Measurements from ENCODE around the gene KLHL6. TPM values are rescaled to one million over a fixed set of nuclear protein-coding genes. Genes with fewer than 3 reads are reported as not detected.
"Not testable (repeated sequence)": the region's sequence is repeated elsewhere in the genome, so short reads cannot be mapped to it uniquely, and the experiment has no call there.

The KLHL6 gene
- total RNA-seq, 1 donor from 2014 or later: 0.87 TPM

GRCh38 chr3:183576487-183577107, 21.1 kb upstream of the KLHL6 start:
- ATAC-seq (no peak), DNase-seq (no peak)
- intact Hi-C loops (cut with micrococcal nuclease): no loop called here

DNA sequence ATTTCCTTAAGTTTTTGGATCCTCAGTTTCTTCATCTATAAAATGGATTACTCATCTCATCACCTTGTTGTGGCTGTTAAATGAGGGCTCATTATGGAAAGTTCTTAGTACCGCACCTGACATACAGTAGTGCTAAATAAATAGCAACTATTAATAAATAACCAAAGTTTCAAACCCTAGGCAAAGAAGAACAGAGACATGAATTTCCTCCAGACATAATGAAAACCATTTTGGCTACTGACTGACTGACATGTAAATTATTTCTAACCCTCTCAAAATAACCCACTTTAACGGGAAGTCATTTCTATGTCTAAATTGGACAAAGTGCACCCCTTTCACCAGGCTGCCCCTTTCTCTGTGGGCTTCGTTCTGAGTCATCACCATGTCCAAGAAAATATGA, 17.4 kb upstream of the KLHL6 start:
- ATAC-seq (no peak), DNase-seq (no peak)
- intact Hi-C loops (cut with micrococcal nuclease): no loop called here

GRCh38 chr3:183570191-183570590, 14.7 kb upstream of the KLHL6 start:
- intact Hi-C loops (cut with micrococcal nuclease); DNase-seq; ATAC-seq: not testable (repeated sequence)

DNA sequence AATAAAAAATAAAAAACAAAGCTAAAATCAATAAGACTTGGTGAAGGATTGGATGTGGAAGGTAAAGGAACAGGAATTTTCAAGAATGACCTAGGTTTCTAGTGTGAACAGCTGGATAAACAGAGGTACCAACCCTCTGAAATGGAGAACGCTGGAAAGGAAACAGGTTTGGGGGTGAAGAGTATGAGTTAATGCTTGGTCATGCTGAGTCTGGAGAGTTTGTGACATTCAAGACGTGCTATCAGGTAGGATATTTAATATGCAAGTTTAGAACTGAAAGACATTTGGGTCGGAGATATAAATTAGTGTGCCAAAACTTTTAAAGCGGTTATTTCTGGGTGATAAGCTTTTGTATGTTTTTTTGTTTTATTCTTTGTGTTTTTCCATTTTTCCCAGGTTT, 11.4 kb upstream of the KLHL6 start:
- intact Hi-C loops (cut with micrococcal nuclease): no loop called here
- DNase-seq (no peak), ATAC-seq (no peak)

GRCh38 chr3:183564046-183564445, 8.5 kb upstream of the KLHL6 start:
- DNase-seq (no peak), ATAC-seq (no peak)
- intact Hi-C loops (cut with micrococcal nuclease): no loop called here

- intact Hi-C loops (cut with micrococcal nuclease): no loop called here
- no peak for DNase-seq
- ATAC-seq: no peak
Measured at GRCh38 chr3:183563536-183563874, 8.0 kb upstream of the KLHL6 start.

- no peak for DNase-seq
- ATAC-seq: peak; percentile 22
- intact Hi-C loops (cut with micrococcal nuclease): no loop called here
Measured at GRCh38 chr3:183560607-183561006, 5.1 kb upstream of the KLHL6 start.

DNA sequence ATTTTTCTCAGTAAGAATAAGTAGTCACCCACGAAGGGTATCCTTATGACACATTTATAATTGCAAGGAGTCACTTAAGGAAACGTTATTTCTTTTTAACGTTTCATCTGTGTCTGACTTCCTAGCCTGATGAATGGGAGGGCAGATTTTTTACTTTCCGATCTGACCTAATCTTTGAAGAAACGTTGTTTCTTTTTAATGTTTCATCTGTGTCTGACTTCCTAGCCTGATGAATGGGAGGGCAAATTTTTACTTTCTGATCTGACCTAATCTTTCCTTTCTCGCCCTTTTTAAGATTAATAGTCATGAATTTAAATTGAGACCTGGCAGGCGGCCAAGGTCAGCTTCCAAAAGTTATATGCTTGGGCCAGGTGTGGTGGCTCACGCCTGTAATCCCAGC, 3.0 kb upstream of the KLHL6 start:
- DNase-seq (no peak), ATAC-seq (no peak)
- intact Hi-C loops (cut with micrococcal nuclease): no loop called here

DNA sequence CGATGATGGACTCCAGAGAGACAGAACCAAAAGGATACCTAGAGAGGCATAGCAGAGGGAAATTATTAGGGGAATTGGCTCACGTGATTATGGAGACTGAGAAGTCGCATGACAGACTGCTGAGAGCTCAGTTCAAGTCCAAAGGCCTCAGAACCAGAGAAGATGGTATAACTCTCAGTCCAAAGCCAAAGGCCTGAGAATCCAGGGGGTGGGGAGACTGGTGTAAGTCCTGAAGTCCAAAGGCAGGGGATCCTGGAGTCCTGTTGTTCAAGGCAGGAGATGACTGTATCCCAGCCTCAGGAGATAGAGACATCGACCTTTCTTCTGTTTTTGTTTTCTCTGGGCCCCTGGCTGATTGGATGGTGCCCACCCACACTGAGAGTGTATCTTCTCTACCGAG, 1.2 kb upstream of the KLHL6 start:
- no peak for DNase-seq
- intact Hi-C loops (cut with micrococcal nuclease): no loop called here

GRCh38 chr3:183554377-183554776, 1.1 kb downstream of the KLHL6 start:
- ATAC-seq (peak; percentile 36), DNase-seq (no peak)
- intact Hi-C loops (cut with micrococcal nuclease): no loop called here

More for the DNA sequence above, 1.2 kb upstream of the KLHL6 start:
- no peak for ATAC-seq

GRCh38 chr3:183553334-183554026, 2.0 kb downstream of the KLHL6 start:
- no peak for ATAC-seq
- intact Hi-C loops (cut with micrococcal nuclease): no loop called here
- no peak for DNase-seq

DNA sequence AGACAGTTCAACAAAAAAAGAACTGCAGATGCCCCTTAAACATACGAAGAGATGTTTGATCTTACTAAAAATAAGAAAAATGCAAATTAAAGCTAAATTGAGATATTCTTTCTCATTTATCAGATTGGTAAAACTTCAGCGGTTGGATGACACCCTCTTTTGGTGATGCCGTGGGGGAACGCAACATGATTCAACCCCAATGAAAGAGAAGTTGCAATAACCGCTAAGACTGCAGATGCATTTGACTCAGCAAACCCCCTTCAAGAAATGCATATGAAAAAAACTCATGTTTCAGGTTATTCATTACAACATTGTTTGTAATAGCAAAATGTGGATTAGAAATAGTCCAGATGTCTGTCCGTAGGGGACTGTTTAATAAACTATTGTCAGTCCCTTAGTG, 3.6 kb downstream of the KLHL6 start:
- DNase-seq (no peak), ATAC-seq (no peak)
- intact Hi-C loops (cut with micrococcal nuclease): no loop called here

DNA sequence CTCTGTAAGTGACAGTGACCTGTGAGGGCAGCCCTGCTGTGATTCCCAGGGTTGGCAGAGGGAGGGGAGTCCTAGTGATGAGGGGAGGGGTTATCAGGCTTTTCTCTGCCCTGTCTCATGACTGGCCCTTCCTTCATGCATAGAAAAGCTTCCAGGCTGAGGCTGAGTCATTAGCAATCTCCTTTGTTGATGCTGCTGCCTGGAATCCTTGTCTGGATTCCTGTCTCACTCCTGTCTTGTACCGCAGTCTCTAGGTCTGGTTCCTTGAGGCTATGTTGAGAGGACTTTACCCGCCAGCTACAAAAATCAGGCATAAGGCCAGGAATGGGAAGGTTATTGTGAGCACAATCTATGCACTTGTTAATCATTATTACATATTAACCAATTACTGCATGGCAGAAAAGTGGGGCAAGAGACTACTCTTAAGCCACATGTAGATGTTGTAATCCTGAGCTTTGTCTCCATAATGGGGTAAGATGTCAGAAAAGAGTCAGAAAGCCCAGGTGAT, 7.2 kb downstream of the KLHL6 start:
- ATAC-seq: no peak
- intact Hi-C loops (cut with micrococcal nuclease): no loop called here
- DNase-seq: no peak

GRCh38 chr3:183546625-183547024, 8.9 kb downstream of the KLHL6 start:
- ATAC-seq: no peak
- intact Hi-C loops (cut with micrococcal nuclease): no loop called here
- DNase-seq: no peak

DNA sequence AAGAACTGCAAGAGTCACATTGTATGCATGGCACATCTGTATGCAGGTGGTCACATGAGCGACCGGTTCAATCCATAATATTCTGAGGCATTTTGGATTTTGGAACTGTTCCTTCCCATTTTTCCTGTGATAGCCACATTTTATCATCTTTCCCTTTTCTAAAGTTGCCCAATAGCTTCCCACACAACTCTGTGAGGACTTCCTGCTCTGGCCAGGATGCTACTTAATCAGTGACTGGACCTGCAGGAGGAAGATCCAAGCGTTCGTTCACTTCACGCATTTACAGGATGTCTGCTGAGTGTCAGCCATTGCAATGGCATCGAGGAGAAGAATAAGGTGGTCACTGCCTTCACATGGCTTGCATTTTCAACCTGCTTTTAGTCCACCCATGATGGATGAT, 9.8 kb downstream of the KLHL6 start:
- no peak for ATAC-seq
- no peak for DNase-seq
- intact Hi-C loops (cut with micrococcal nuclease): no loop called here

GRCh38 chr3:183542355-183542754, 13.2 kb downstream of the KLHL6 start:
- intact Hi-C loops (cut with micrococcal nuclease): no loop called here
- DNase-seq (no peak), ATAC-seq (no peak)

DNA sequence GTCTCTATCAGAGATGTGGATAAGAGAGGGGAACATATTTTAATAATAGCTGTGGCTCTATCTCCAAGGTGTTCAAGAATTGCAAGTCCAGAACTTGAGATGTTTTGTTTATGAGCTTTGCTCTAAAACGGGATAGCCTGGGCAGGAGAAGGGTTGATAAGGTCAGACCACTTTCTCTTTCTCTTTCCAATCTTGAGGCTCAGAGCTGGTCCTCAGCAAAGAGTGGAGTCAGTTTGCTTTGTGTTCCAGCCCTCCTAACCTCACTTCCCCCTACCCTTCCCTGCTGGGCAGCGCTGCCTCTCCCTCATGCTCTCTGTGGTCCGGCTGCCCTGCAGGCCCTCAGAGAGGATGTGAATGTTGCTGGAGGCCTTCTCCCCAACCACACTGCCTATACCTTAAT, 13.8 kb downstream of the KLHL6 start:
- intact Hi-C loops (cut with micrococcal nuclease): no loop called here
- DNase-seq: no peak
- ATAC-seq: peak; percentile 43

GRCh38 chr3:183541235-183541655, 14.3 kb downstream of the KLHL6 start:
- DNase-seq (no peak), ATAC-seq (no peak)
- intact Hi-C loops (cut with micrococcal nuclease): no loop called here

GRCh38 chr3:183540501-183541234, 14.8 kb downstream of the KLHL6 start:
- peak; percentile 20 for ATAC-seq
- no peak for DNase-seq
- intact Hi-C loops (cut with micrococcal nuclease): no loop called here

DNA sequence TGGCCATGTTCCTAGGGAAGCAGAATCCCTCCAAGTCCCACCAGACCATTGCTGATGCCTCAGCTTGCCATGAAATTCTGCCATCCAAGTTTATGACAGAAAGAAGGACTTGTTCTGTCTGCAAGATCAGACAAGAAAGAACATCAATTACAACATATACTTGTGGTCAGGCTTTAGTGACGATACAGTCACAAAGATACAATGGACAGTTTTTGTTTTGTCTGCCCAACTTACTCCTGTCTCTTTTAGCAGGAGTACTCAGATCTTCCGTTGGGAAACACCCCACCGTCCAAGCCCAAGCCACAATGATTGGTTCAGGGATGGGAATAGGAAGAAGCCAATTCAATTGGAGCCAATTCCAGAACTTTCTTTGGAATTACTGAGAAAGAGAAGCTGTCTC, 15.7 kb downstream of the KLHL6 start:
- DNase-seq: no peak
- ATAC-seq: no peak
- intact Hi-C loops (cut with micrococcal nuclease): no loop called here
